HEK293T (cell line): Measurements from ENCODE around the gene C16orf96.

ENCODE experiments used
- CTCF ChIA-PET: fragments of 350-600 bp; formaldehyde crosslinking; extraction: SDS; loops from one replicate; lab custom pipeline; 2021; ENCODE audit warnings: antibody characterized with exemption, inconsistent platforms; lab: Yijun Ruan, JAX
- POLR2A ChIA-PET: fragments of 350-600 bp; formaldehyde crosslinking; extraction: SDS; loops from one replicate; lab custom pipeline; 2020; ENCODE audit warnings: antibody characterized with exemption, inconsistent platforms; lab: Yijun Ruan, JAX
- DNase-seq: peaks from one replicate; pipeline ENCODE4 v3.0.0; 2012; ENCODE audit warnings: mixed read lengths; ENCODE audit errors: extremely low spot score
- ARNT ChIP-seq: fragments of 450-650 bp; IDR thresholded peaks from 2 replicates; pipeline ENCODE4 v1.6.1; 2017; ENCODE audit warnings: mild to moderate bottlenecking
- BHLHE40 ChIP-seq: fragments of 450-650 bp; IDR thresholded peaks from 2 replicates; pipeline ENCODE4 v1.6.1; 2016; ENCODE audit warnings: mild to moderate bottlenecking, moderate library complexity, borderline replicate concordance
- CTBP1 ChIP-seq: fragments of 450-650 bp; IDR thresholded peaks from 2 replicates; pipeline ENCODE4 v1.6.1; 2016; ENCODE audit warnings: borderline replicate concordance
- ELF4 ChIP-seq: fragments of 450-650 bp; IDR thresholded peaks from 2 replicates; pipeline ENCODE4 v1.6.1; 2017; ENCODE audit warnings: antibody characterized with exemption
- FOXA1 ChIP-seq: fragments of 450-650 bp; IDR thresholded peaks from 2 replicates; pipeline ENCODE4 v1.6.1; 2016; ENCODE audit warnings: mild to moderate bottlenecking
- FOXK2 ChIP-seq: fragments of 450-650 bp; IDR thresholded peaks from 2 replicates; pipeline ENCODE4 v1.6.1; 2016; ENCODE audit warnings: mild to moderate bottlenecking
- FOXM1 ChIP-seq: fragments of 450-650 bp; IDR thresholded peaks from 2 replicates; pipeline ENCODE4 v1.6.1; 2017; ENCODE audit warnings: mild to moderate bottlenecking, borderline replicate concordance
- HDGF ChIP-seq: fragments of 450-650 bp; IDR thresholded peaks from 2 replicates; pipeline ENCODE4 v1.6.1; 2017; ENCODE audit warnings: antibody characterized with exemption, borderline replicate concordance
- L3MBTL2 ChIP-seq: fragments of 450-650 bp; conservative IDR thresholded peaks from 2 replicates; pipeline ENCODE4 v1.6.1; 2016; ENCODE audit warnings: mild to moderate bottlenecking
- LEF1 ChIP-seq: fragments of 450-650 bp; IDR thresholded peaks from 2 replicates; pipeline ENCODE4 v1.6.1; 2017; ENCODE audit warnings: mild to moderate bottlenecking, borderline replicate concordance
- NFRKB ChIP-seq: fragments of 450-650 bp; IDR thresholded peaks from 2 replicates; pipeline ENCODE4 v1.6.1; 2016; ENCODE audit warnings: mild to moderate bottlenecking, moderate library complexity
- PKNOX1 ChIP-seq: fragments of 450-650 bp; IDR thresholded peaks from 2 replicates; pipeline ENCODE4 v1.6.1; 2016
- SP1 ChIP-seq: fragments of 450-650 bp; IDR thresholded peaks from 2 replicates; pipeline ENCODE4 v1.6.1; 2017
- SUZ12 ChIP-seq: fragments of 450-650 bp; IDR thresholded peaks from 2 replicates; pipeline ENCODE4 v1.6.1; 2016; ENCODE audit warnings: mild to moderate bottlenecking
- TARDBP ChIP-seq: fragments of 450-650 bp; IDR thresholded peaks from 2 replicates; pipeline ENCODE4 v1.6.1; 2016
- ZNF384 ChIP-seq: fragments of 450-650 bp; IDR thresholded peaks from 2 replicates; pipeline ENCODE4 v1.6.1; 2016

Gene C16orf96

DNA sequence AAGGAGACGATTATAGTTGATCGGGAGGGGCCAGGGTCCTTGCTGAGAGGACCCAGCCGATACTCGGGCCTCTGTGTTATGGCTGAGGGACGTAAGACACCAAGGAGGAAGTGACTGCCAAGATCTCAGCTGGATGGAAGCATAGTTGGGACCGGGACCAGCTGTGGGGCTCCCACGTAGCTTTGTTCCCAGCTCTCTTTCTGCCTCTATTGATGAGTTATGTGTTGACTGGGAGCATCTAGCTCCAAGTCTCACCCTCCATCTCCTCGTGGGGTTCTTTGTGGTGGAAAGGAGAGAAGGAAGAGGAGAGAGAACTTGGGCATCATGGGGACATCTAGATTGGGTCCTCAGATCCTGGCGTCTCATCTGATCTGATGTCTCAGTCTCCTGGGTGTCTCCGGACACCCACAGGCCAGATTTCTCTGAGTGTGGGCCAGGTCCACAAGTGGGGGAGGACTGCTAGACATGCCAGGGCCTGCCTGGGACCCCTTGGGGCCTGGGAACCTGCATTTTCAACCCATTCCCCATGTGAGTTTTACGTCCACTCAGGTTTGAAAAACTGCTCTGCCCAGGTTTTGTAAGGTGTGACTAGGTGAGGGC is 69.5 kb downstream of the C16orf96 start:
- no peak for DNase-seq
- TF ChIP-seq CTBP1: no peak
- no peak for TF ChIP-seq SP1
- no peak for TF ChIP-seq TARDBP
- POLR2A ChIA-PET: interaction anchor here (3.5 kb wide), 1 partner anchor 9 kb away, joined by 21 read pairs; no protein-coding TSS in a partner anchor
- CTCF ChIA-PET: interaction anchor here (1.2 kb wide), 1 partner anchor 9 kb away, joined by 4 read pairs; no protein-coding TSS in a partner anchor

DNA sequence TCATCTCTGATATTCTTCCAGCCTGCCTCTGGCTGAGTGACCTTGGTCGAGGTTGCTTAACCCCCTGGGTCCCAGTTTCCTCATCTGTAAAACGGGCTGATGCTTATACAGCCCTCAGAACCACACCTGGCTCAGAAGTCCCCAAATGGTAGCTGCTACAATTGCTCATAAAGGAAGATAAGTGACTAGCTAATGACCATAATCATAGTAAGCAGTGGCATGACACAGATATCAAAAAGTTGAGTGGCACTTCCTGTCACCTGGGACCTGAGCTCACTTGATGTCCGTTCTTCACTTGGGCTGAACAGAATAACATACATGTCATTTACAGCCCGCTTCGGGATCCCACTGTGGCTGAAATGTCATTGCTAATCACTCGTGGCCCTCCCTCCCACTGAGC is 70.3 kb downstream of the C16orf96 start:
- ChIA-PET CTCF (interaction anchor here (1.2 kb wide), 1 partner anchor 9 kb away, joined by 4 read pairs; no protein-coding TSS in a partner anchor), POLR2A (interaction anchor here (1.3 to 3.5 kb wide), 2 partner anchors 9 to 10 kb away, joined by 3 to 21 read pairs; no protein-coding TSS in a partner anchor)

DNA sequence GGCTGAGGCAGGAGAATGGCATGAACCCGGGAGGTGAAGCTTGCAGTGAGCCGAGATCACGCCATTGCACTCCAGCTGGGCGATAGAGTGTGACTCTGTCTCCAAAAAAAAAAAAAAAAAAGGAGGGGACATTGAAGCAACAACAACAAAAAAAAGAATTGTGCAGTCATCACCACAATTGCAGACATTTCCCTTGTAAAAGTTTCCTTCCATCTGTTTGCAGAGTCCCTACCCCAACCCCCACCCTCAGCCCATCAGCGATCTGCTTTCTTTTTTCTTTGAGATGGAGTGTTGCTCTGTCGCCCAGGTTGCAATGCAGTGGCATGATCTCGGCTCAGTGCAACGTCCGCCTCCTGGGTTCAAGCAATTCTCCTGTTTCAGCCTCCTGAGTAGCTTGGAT is 72.1 kb downstream of the C16orf96 start:
- CTCF ChIA-PET: no interaction called here
- POLR2A ChIA-PET: no interaction called here
- no peak for DNase-seq
- TF ChIP-seq SUZ12 (no peak), BHLHE40 (no peak)

More for the DNA sequence above, 70.3 kb downstream of the C16orf96 start:
- DNase-seq: no peak
- no peak for TF ChIP-seq ARNT
- no peak for TF ChIP-seq FOXM1
- TF ChIP-seq HDGF: no peak
- no peak for TF ChIP-seq NFRKB
- TF ChIP-seq L3MBTL2: no peak
- no peak for TF ChIP-seq BHLHE40
- no peak for TF ChIP-seq SP1
- no peak for TF ChIP-seq CTBP1
- no peak for TF ChIP-seq FOXK2
- TF ChIP-seq LEF1: no peak
- no peak for TF ChIP-seq TARDBP
- TF ChIP-seq FOXA1: no peak

GRCh38 chr16:4631444-4631843 is 75.3 kb downstream of the C16orf96 start:
- POLR2A ChIA-PET: no interaction called here
- no peak for TF ChIP-seq ZNF384
- TF ChIP-seq PKNOX1: no peak
- TF ChIP-seq BHLHE40: no peak
- TF ChIP-seq SP1: no peak
- TF ChIP-seq L3MBTL2: no peak
- TF ChIP-seq FOXM1: no peak
- TF ChIP-seq FOXA1: no peak
- no peak for TF ChIP-seq TARDBP
- no peak for TF ChIP-seq CTBP1
- no peak for TF ChIP-seq ELF4
- TF ChIP-seq FOXK2: no peak
- no peak for TF ChIP-seq ARNT
- no peak for TF ChIP-seq SUZ12
- TF ChIP-seq LEF1: no peak
- TF ChIP-seq NFRKB: no peak
- TF ChIP-seq HDGF: no peak
- DNase-seq: no peak
- CTCF ChIA-PET: no interaction called here

DNA sequence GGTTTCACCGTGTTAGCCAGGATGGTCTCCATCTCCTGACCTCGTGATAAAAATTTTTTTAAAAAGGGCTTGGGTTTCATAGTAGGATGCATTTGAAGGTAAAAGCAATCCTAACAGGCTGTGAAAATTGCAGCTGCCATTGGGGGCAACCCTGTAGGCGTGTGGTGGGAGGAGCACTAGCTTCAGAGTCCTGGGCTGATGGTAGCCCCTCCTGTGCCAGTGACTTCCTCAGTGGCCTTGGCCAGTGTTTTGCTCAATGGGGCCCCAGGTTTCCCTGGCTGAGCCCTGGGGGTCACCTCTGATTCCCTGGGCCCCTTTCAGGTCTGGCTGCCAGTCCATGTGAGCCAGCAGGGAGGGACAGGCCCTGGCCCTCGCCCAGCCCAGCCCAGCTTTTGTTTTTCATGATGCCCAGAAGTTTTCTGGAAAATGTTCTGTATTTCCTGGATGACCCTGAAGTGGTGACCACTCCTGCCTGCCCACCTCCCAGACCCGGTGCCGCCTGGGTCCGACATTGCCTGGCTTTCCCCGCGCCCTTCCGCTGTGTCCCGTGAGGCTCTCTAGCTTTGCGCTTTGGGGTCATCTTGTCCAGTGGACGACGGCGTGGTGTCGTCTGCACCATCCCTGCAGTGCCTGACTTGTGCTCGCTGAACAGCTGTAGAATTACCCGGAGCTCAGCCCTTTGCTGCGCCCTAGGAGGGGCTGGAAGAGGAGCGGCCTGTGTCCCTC is 77.9 kb downstream of the C16orf96 start:
- ChIA-PET CTCF (interaction anchor here (1.2 kb wide), 1 partner anchor 8 kb away, joined by 4 read pairs; no protein-coding TSS in a partner anchor), POLR2A (interaction anchor here (0.7 kb wide), 1 partner anchor 902 kb away, joined by 3 read pairs; no protein-coding TSS in a partner anchor)
- DNase-seq: no peak
- no peak for TF ChIP-seq L3MBTL2
- no peak for TF ChIP-seq HDGF
- no peak for TF ChIP-seq FOXM1

- ChIA-PET CTCF (interaction anchor here (1.2 kb wide), 1 partner anchor 8 kb away, joined by 4 read pairs; no protein-coding TSS in a partner anchor), POLR2A (interaction anchor here (1.4 kb wide), 1 partner anchor 8 kb away, joined by 3 read pairs; no protein-coding TSS in a partner anchor)
- DNase-seq: no peak
- TF ChIP-seq LEF1 (no peak), CTBP1 (no peak), ARNT (no peak), FOXK2 (no peak), BHLHE40 (no peak), NFRKB (no peak), SUZ12 (no peak), L3MBTL2 (no peak), TARDBP (no peak), ELF4 (no peak), SP1 (no peak), PKNOX1 (no peak), FOXM1 (no peak), ZNF384 (no peak), FOXA1 (no peak), HDGF (no peak)
Measured at GRCh38 chr16:4634768-4635167, 78.6 kb downstream of the C16orf96 start.
